ENCODE results near the gene OR4K15.

DNA sequence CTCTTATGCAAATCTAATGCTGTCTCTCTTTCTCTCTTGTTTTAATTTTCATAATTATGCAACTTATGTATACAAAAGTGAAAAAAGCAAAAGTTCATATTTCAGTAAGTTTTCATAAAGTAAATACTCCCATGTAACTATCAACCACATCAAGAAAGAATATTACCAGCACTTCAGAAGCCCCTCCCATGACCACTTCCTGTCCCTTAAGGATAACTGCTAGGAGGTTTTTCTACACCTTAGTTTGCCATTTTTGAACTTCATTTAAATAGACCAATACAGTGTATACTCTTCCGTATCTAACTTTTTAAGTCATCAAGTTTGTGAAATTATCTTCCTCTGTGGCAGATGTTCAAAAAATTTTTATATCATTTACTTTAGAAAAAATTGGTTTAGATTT, 547 bp upstream of the OR4K15 start:
- TF ChIP-seq, protein P1, sequence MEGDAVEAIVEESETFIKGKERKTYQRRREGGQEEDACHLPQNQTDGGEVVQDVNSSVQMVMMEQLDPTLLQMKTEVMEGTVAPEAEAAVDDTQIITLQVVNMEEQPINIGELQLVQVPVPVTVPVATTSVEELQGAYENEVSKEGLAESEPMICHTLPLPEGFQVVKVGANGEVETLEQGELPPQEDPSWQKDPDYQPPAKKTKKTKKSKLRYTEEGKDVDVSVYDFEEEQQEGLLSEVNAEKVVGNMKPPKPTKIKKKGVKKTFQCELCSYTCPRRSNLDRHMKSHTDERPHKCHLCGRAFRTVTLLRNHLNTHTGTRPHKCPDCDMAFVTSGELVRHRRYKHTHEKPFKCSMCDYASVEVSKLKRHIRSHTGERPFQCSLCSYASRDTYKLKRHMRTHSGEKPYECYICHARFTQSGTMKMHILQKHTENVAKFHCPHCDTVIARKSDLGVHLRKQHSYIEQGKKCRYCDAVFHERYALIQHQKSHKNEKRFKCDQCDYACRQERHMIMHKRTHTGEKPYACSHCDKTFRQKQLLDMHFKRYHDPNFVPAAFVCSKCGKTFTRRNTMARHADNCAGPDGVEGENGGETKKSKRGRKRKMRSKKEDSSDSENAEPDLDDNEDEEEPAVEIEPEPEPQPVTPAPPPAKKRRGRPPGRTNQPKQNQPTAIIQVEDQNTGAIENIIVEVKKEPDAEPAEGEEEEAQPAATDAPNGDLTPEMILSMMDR (IDR thresholded peaks at IDR 0.05; ENCODE audit: low read depth, low read length, poor library complexity, severe bottlenecking): no peak
- no peak for TF ChIP-seq EZH2phosphoT487 (IDR thresholded peaks at IDR 0.05; ENCODE audit: borderline replicate concordance, low read length)

Data from DOHH2 (cell line).